Measurements from ENCODE around the gene VWCE.
"Not testable (repeated sequence)": the region's sequence is repeated elsewhere in the genome, so short reads cannot be mapped to it uniquely, and the experiment has no call there.

DNA sequence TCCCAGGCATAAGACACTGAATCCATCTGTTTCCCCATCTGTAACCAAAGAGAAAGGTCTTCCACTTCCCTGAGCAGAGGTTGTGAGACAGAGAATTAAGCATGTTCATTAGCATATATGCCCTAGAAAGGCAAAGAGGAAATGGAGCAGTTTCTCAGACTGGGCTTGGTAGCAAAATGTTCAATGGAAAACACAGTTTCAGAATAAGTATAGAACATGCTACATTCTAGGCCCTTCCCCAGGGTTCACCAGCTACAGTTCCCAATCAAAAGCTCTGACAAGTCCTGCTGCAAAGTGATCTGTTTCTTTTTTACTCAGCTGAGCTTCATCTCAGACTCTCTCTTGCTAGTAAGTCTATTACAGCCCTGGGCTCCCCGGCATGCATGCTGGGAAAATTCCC, 42.8 kb downstream of the VWCE start:
- TF ChIP-seq, protein P1, sequence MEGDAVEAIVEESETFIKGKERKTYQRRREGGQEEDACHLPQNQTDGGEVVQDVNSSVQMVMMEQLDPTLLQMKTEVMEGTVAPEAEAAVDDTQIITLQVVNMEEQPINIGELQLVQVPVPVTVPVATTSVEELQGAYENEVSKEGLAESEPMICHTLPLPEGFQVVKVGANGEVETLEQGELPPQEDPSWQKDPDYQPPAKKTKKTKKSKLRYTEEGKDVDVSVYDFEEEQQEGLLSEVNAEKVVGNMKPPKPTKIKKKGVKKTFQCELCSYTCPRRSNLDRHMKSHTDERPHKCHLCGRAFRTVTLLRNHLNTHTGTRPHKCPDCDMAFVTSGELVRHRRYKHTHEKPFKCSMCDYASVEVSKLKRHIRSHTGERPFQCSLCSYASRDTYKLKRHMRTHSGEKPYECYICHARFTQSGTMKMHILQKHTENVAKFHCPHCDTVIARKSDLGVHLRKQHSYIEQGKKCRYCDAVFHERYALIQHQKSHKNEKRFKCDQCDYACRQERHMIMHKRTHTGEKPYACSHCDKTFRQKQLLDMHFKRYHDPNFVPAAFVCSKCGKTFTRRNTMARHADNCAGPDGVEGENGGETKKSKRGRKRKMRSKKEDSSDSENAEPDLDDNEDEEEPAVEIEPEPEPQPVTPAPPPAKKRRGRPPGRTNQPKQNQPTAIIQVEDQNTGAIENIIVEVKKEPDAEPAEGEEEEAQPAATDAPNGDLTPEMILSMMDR (IDR thresholded peaks at IDR 0.05; ENCODE audit: low read length), result not testable (repeated sequence)
- TF ChIP-seq EZH2 (optimal IDR thresholded peaks at IDR 0.05; ENCODE audit: low read depth, low read length); EZH2phosphoT487 (IDR thresholded peaks at IDR 0.05; ENCODE audit: low read length): not testable (repeated sequence)

Measured in MM.1S (cell line).